Omental fat pad (tissue), 4 donors: ENCODE data around the gene ACOX3. TPM values are rescaled to one million over a fixed set of nuclear protein-coding genes. Genes with fewer than 3 reads are reported as not detected.

ENCODE experiments used
- ATAC-seq: fragments of 150-250 bp; one replicate; pipeline ENCODE4 v1.9.1; 2016; ENCODE audit warnings: mild to moderate bottlenecking, moderate library complexity; ENCODE audit not compliant: low FRiP score
- DNase-seq: peaks from one replicate; pipeline ENCODE4 v3.0.0-alpha.2; 2019; ENCODE audit warnings: low spot score
- CTCF ChIP-seq, 3 donors: fragments of 450-650 bp; IDR thresholded peaks; one replicate each; pipeline ENCODE4 v1.5.1; 2016 to 2017; ENCODE audit warnings: antibody characterized with exemption in 3 of 3, mild to moderate bottlenecking in 3 of 3, moderate library complexity in 2 of 3
- total RNA-seq, 4 donors: library from RNA; depleted of rRNA; stranded (reverse); fragments of >200 nt; gene quantifications; one replicate each; pipeline ENCODE4 v1.1.0, GENCODE V29; 2016

Gene ACOX3
- total RNA-seq, 4 donors from 2014 or later = 14.7 to 28.2 (median 23.6) TPM

GRCh38 chr4:8477095-8477635 lies 36.6 kb upstream of the ACOX3 start:
- ATAC-seq (no peak), DNase-seq (no peak)
- no peak for TF ChIP-seq CTCF (IDR thresholded peaks at IDR 0.05)

- TF ChIP-seq CTCF (IDR thresholded peaks at IDR 0.05) = no peak
- ATAC-seq (no peak), DNase-seq (no peak)
Measured at GRCh38 chr4:8475751-8476575, 35.4 kb upstream of the ACOX3 start.

GRCh38 chr4:8474856-8475255 lies 34.3 kb upstream of the ACOX3 start:
- DNase-seq (no peak), ATAC-seq (no peak)
- no peak for TF ChIP-seq CTCF (IDR thresholded peaks at IDR 0.05)

- ATAC-seq (no peak), DNase-seq (no peak)
- no peak for TF ChIP-seq CTCF (IDR thresholded peaks at IDR 0.05)
Measured at GRCh38 chr4:8473920-8474590, 33.5 kb upstream of the ACOX3 start.

- ATAC-seq = peak; percentile 38
- no peak for TF ChIP-seq CTCF (IDR thresholded peaks at IDR 0.05)
- no peak for DNase-seq
Measured at GRCh38 chr4:8473198-8473919, 32.8 kb upstream of the ACOX3 start.

GRCh38 chr4:8472689-8473197 lies 32.2 kb upstream of the ACOX3 start:
- ATAC-seq (peak; percentile 81), DNase-seq (no peak)
- TF ChIP-seq CTCF (IDR thresholded peaks at IDR 0.05) = no peak
